NB4 (cell line): Measurements from ENCODE around the gene TMEM69.
"Not testable (repeated sequence)": the region's sequence is repeated elsewhere in the genome, so short reads cannot be mapped to it uniquely, and the experiment has no call there.

Experiments used
- MYC ChIP-seq: IDR thresholded peaks from 2 replicates; pipeline ENCODE4 v1.6.1; 2011; ENCODE audit warnings: low read depth, low read length
- POLR2A ChIP-seq: IDR thresholded peaks from 2 replicates; pipeline ENCODE4 v1.6.1; 2011; ENCODE audit warnings: mild to moderate bottlenecking; ENCODE audit not compliant: insufficient read length; ENCODE audit errors: extremely low read depth
- TF ChIP-seq, protein P1 (sequence below): IDR thresholded peaks from one replicate; pipeline ENCODE4 v1.5.1; 2012; ENCODE audit warnings: low read depth, low read length

DNA sequence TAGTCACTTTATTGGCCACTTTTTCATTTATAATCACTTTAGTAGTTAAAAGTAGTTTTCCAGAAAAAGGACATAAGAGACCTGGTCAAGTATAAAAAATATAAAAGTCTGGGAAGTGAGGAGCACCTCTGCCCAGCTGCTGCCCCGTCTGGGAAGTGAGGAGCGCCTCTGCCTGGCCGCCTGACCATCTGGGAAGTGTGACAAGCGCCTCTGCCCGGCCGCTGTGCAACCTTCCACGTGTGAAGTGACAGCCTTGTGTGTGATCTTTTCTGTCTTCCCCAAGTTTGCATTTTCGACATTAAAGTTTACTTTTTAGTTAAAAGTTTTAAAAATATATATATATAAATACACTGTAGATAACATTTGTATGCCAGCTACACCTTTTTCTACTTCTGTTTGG, 5.8 kb downstream of the TMEM69 start:
- TF ChIP-seq MYC, POLR2A: not testable (repeated sequence)
- TF ChIP-seq, protein P1, sequence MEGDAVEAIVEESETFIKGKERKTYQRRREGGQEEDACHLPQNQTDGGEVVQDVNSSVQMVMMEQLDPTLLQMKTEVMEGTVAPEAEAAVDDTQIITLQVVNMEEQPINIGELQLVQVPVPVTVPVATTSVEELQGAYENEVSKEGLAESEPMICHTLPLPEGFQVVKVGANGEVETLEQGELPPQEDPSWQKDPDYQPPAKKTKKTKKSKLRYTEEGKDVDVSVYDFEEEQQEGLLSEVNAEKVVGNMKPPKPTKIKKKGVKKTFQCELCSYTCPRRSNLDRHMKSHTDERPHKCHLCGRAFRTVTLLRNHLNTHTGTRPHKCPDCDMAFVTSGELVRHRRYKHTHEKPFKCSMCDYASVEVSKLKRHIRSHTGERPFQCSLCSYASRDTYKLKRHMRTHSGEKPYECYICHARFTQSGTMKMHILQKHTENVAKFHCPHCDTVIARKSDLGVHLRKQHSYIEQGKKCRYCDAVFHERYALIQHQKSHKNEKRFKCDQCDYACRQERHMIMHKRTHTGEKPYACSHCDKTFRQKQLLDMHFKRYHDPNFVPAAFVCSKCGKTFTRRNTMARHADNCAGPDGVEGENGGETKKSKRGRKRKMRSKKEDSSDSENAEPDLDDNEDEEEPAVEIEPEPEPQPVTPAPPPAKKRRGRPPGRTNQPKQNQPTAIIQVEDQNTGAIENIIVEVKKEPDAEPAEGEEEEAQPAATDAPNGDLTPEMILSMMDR: not testable (repeated sequence)
